ENCODE results near the gene CTNNAL1. TPM values are rescaled to one million over a fixed set of nuclear protein-coding genes. Genes with fewer than 3 reads are reported as not detected.

CTNNAL1 gene
- total and polyA plus RNA-seq, 2 of the 8 experiments (the other 6 are each of a cell fraction or from before 2014, with no cell fraction given), result 23.2 to 66.1 TPM

GRCh38 chr9:108911820-108912219 lies 101.5 kb downstream of the CTNNAL1 start (continued):
- TF ChIP-seq, protein P1, sequence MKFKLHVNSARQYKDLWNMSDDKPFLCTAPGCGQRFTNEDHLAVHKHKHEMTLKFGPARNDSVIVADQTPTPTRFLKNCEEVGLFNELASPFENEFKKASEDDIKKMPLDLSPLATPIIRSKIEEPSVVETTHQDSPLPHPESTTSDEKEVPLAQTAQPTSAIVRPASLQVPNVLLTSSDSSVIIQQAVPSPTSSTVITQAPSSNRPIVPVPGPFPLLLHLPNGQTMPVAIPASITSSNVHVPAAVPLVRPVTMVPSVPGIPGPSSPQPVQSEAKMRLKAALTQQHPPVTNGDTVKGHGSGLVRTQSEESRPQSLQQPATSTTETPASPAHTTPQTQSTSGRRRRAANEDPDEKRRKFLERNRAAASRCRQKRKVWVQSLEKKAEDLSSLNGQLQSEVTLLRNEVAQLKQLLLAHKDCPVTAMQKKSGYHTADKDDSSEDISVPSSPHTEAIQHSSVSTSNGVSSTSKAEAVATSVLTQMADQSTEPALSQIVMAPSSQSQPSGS (IDR thresholded peaks at IDR 0.05; ENCODE audit: low read length), result no peak
- no peak for TF ChIP-seq SIRT6 (IDR thresholded peaks at IDR 0.05; ENCODE audit: low read length)
- TF ChIP-seq GABPA (IDR thresholded peaks at IDR 0.05; ENCODE audit: borderline replicate concordance, insufficient read depth, low read length), result no peak
- TF ChIP-seq JUN (IDR thresholded peaks at IDR 0.05; ENCODE audit: low read depth, low read length), result no peak
- TF ChIP-seq PHF8 (conservative IDR thresholded peaks at IDR 0.05; ENCODE audit: low read depth, low read length), result no peak
- TF ChIP-seq CBX5 (IDR thresholded peaks at IDR 0.05; ENCODE audit: low read depth, low read length), result no peak
- TF ChIP-seq, protein P2, sequence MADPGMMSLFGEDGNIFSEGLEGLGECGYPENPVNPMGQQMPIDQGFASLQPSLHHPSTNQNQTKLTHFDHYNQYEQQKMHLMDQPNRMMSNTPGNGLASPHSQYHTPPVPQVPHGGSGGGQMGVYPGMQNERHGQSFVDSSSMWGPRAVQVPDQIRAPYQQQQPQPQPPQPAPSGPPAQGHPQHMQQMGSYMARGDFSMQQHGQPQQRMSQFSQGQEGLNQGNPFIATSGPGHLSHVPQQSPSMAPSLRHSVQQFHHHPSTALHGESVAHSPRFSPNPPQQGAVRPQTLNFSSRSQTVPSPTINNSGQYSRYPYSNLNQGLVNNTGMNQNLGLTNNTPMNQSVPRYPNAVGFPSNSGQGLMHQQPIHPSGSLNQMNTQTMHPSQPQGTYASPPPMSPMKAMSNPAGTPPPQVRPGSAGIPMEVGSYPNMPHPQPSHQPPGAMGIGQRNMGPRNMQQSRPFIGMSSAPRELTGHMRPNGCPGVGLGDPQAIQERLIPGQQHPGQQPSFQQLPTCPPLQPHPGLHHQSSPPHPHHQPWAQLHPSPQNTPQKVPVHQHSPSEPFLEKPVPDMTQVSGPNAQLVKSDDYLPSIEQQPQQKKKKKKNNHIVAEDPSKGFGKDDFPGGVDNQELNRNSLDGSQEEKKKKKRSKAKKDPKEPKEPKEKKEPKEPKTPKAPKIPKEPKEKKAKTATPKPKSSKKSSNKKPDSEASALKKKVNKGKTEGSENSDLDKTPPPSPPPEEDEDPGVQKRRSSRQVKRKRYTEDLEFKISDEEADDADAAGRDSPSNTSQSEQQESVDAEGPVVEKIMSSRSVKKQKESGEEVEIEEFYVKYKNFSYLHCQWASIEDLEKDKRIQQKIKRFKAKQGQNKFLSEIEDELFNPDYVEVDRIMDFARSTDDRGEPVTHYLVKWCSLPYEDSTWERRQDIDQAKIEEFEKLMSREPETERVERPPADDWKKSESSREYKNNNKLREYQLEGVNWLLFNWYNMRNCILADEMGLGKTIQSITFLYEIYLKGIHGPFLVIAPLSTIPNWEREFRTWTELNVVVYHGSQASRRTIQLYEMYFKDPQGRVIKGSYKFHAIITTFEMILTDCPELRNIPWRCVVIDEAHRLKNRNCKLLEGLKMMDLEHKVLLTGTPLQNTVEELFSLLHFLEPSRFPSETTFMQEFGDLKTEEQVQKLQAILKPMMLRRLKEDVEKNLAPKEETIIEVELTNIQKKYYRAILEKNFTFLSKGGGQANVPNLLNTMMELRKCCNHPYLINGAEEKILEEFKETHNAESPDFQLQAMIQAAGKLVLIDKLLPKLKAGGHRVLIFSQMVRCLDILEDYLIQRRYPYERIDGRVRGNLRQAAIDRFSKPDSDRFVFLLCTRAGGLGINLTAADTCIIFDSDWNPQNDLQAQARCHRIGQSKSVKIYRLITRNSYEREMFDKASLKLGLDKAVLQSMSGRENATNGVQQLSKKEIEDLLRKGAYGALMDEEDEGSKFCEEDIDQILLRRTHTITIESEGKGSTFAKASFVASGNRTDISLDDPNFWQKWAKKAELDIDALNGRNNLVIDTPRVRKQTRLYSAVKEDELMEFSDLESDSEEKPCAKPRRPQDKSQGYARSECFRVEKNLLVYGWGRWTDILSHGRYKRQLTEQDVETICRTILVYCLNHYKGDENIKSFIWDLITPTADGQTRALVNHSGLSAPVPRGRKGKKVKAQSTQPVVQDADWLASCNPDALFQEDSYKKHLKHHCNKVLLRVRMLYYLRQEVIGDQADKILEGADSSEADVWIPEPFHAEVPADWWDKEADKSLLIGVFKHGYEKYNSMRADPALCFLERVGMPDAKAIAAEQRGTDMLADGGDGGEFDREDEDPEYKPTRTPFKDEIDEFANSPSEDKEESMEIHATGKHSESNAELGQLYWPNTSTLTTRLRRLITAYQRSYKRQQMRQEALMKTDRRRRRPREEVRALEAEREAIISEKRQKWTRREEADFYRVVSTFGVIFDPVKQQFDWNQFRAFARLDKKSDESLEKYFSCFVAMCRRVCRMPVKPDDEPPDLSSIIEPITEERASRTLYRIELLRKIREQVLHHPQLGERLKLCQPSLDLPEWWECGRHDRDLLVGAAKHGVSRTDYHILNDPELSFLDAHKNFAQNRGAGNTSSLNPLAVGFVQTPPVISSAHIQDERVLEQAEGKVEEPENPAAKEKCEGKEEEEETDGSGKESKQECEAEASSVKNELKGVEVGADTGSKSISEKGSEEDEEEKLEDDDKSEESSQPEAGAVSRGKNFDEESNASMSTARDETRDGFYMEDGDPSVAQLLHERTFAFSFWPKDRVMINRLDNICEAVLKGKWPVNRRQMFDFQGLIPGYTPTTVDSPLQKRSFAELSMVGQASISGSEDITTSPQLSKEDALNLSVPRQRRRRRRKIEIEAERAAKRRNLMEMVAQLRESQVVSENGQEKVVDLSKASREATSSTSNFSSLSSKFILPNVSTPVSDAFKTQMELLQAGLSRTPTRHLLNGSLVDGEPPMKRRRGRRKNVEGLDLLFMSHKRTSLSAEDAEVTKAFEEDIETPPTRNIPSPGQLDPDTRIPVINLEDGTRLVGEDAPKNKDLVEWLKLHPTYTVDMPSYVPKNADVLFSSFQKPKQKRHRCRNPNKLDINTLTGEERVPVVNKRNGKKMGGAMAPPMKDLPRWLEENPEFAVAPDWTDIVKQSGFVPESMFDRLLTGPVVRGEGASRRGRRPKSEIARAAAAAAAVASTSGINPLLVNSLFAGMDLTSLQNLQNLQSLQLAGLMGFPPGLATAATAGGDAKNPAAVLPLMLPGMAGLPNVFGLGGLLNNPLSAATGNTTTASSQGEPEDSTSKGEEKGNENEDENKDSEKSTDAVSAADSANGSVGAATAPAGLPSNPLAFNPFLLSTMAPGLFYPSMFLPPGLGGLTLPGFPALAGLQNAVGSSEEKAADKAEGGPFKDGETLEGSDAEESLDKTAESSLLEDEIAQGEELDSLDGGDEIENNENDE (IDR thresholded peaks at IDR 0.05; ENCODE audit: insufficient replicate concordance, low read length), result no peak
- no peak for TF ChIP-seq POLR2AphosphoS5 (IDR thresholded peaks at IDR 0.05; ENCODE audit: low read depth, low read length)
- no peak for TF ChIP-seq ASH2L (IDR thresholded peaks at IDR 0.05; ENCODE audit: low read length)
- no peak for TF ChIP-seq SP1 (IDR thresholded peaks at IDR 0.05; ENCODE audit: low read depth, low read length)
- TF ChIP-seq JUND (IDR thresholded peaks at IDR 0.05; ENCODE audit: low read length), result no peak
